Smooth muscle cell (in vitro differentiated cells): ENCODE results near the gene CHCHD6. TPM values are rescaled to one million over a fixed set of nuclear protein-coding genes. Genes with fewer than 3 reads are reported as not detected.

Experiments used
- DNase-seq: peaks from one replicate; lab custom pipeline; 2025; ENCODE audit not compliant: unreplicated experiment; lab: John Stamatoyannopoulos, UW
- H2AFZ ChIP-seq: fragments of 200-600 bp; sonication (generic); 2 replicates; pipeline ENCODE4 v1.6.0; 2016; ENCODE audit warnings: antibody characterized with exemption, low read depth, mild to moderate bottlenecking
- H3F3A ChIP-seq: fragments of 200-600 bp; sonication (generic); 2 replicates; pipeline ENCODE4 v1.6.0; 2017; ENCODE audit warnings: antibody characterized with exemption, low read depth
- H3K27ac ChIP-seq: fragments of 200-600 bp; sonication (generic); 2 replicates; pipeline ENCODE4 v1.5.1; 2016; ENCODE audit warnings: low read depth, mild to moderate bottlenecking
- H3K27me3 ChIP-seq: fragments of 200-600 bp; sonication (generic); 2 replicates; pipeline ENCODE4 v1.6.1; 2016; ENCODE audit warnings: low read depth, mild to moderate bottlenecking
- H3K36me3 ChIP-seq: fragments of 200-600 bp; sonication (generic); 2 replicates; pipeline ENCODE4 v1.5.1; 2016; ENCODE audit warnings: low read depth
- H3K4me1 ChIP-seq: fragments of 200-600 bp; sonication (generic); 2 replicates; pipeline ENCODE4 v1.5.1; 2016; ENCODE audit warnings: low read depth
- H3K4me2 ChIP-seq: fragments of 200-600 bp; sonication (generic); 2 replicates; pipeline ENCODE4 v1.6.0; 2016; ENCODE audit warnings: mild to moderate bottlenecking
- H3K4me3 ChIP-seq: fragments of 200-600 bp; sonication (generic); 2 replicates; pipeline ENCODE4 v1.5.1; 2016; ENCODE audit warnings: mild to moderate bottlenecking
- H3K79me2 ChIP-seq: fragments of 200-600 bp; sonication (generic); 2 replicates; pipeline ENCODE4 v1.6.0; 2016; ENCODE audit warnings: low read depth, mild to moderate bottlenecking
- H3K9ac ChIP-seq: fragments of 200-600 bp; sonication (generic); 2 replicates; pipeline ENCODE4 v1.6.0; 2016; ENCODE audit warnings: low read depth
- H3K9me3 ChIP-seq: fragments of 200-600 bp; sonication (generic); replicated peaks from 2 replicates; pipeline ENCODE4 v1.5.1; 2016; ENCODE audit warnings: low read depth
- H4K20me1 ChIP-seq: fragments of 200-600 bp; sonication (generic); 2 replicates; pipeline ENCODE4 v1.6.0; 2016; ENCODE audit warnings: low read depth
- WGBS: methylation state at CpG from one replicate; pipeline ENCODE4 v1.1.7; 2016; ENCODE audit warnings: low lambda C conversion rate; 5-methylcytosine and 5-hydroxymethylcytosine counted together
- polyA plus RNA-seq: library from polyadenylated mRNA; unstranded; fragments of >200 nt; fragmentation: Nextera tagmentation; extraction: Ambion mirVana; gene quantifications from 2 replicates; pipeline ENCODE4 v1.2.1, GENCODE V29; 2016
- total RNA-seq: library from RNA; depleted of rRNA; stranded (reverse); fragments of >200 nt; gene quantifications from 2 replicates; pipeline ENCODE4 v1.2.3, GENCODE V29; 2014
- TF ChIP-seq, protein P1 (sequence below): fragments of 200-600 bp; sonication (generic); IDR thresholded peaks from 2 replicates; pipeline ENCODE4 v1.5.1; 2017; ENCODE audit warnings: borderline replicate concordance, mild to moderate bottlenecking, antibody characterized with exemption; ENCODE audit not compliant: insufficient read depth, poor library complexity, severe bottlenecking

Gene CHCHD6, protein sequence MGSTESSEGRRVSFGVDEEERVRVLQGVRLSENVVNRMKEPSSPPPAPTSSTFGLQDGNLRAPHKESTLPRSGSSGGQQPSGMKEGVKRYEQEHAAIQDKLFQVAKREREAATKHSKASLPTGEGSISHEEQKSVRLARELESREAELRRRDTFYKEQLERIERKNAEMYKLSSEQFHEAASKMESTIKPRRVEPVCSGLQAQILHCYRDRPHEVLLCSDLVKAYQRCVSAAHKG
- 6.7 and 8.9 TPM in 2 replicates for total RNA-seq
- polyA plus RNA-seq: 24.3 and 27.2 TPM in 2 replicates

DNA sequence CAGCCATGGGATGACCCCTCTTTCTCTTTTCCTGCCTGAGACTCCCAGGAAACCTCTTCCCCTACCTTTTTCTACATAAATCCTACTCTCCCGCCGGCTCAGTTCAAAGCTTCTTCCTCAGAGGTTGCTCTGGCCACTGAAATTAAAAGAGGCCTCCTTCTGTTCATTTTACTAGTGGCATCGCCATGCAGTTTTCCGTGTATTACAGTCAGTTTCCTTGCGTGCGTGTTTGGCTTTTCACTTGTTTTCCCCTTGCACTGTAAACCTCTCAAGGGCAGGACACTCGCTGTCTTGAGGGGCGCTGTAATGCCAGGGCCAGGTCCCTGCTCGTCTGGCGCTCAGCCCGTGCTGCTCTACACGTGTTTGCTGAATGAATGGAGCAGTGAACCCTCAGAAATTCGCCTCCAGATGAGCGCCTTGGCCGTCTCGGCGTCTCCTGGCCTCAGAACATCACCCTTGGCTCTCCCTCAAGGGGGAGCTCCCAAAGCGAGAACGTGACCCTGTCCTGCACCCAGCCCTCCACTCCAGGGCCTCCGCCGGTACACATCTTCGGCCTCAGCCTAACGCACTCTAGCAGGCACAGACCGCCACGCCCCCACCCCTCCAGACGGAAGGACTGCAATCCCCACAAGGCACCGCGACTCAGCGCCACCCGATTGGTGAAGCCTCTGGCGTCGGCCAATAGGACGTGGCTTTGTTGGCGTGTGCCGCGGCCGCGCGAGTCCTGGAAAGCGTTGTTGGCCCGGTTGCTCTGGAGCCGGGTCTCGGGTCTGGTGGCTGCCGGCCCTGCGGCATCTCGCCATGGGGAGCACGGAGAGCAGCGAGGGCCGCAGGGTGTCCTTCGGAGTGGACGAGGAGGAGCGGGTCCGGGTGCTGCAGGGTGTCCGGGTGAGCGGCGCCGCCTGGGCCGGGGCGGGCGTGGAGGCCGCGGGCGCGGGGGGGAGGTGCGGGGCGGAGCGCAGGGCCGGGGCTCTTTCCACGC is at the start of gene CHCHD6:
TSS of gene CHCHD6 (plus strand) at position 729 of the 982 bp plus-strand sequence. CDS start at position 802, 73 bp downstream.
- WGBS: 5% methylated on average over 66 of the region's 69 CpGs
- H3K9ac ChIP-seq: no peak within 1 kb of the TSS

DNA sequence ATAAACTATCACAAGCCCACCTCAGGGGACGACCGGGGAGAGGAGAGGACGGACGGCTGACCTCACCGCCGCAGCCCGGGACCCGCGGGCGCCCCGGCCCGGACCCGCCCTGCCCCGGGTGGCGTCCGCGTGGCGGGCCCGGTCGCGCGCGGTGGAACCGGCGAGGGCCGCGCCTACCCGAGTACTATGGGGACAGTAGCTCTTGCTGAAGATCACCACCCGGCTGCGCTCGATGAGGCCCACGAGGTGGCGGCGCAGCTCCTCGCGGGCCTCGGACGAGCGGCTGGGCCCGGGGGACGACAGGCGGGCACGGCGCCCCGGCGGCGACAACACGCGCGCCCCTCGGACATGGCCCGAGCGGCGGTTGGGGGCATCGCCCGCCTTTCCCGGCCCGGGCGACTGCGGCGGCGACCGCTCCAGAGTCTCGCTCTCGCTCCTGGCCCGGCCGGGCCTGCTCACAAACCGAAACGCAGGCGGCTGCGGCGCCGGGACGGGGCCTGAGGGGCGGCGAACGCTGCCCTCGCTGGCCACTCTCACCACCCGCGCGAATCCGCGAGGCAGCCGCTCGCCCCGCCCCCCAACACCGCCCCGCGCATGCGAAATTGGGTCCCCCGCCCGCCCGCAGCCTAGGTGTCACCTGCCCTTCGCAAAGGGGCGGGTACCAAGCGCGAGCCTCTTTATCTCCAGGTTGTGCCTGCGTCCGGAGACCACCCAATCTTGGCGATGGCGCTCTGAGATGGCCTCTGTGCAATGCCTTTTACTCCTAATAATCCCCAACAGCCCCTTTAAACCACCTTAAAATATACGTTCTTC is 49.3 kb upstream of the CHCHD6 start, which contains the start of gene TXNRD3:
TSS of gene TXNRD3 (minus strand) at position 554 of the 813 bp plus-strand sequence.
- peaks cover 3% of the 10 kb centered on the region for H3K27me3 ChIP-seq
- H3K9me3 ChIP-seq: no peaks in the 10 kb centered on the region
- no peaks in the 10 kb centered on the region for H3K36me3 ChIP-seq
- 3% methylated on average over 85 of the region's 102 CpGs for WGBS
- H3F3A ChIP-seq: no peaks in the 10 kb centered on the region
- peaks cover 9% of the 10 kb centered on the region for H3K79me2 ChIP-seq
- TF ChIP-seq, protein P1, sequence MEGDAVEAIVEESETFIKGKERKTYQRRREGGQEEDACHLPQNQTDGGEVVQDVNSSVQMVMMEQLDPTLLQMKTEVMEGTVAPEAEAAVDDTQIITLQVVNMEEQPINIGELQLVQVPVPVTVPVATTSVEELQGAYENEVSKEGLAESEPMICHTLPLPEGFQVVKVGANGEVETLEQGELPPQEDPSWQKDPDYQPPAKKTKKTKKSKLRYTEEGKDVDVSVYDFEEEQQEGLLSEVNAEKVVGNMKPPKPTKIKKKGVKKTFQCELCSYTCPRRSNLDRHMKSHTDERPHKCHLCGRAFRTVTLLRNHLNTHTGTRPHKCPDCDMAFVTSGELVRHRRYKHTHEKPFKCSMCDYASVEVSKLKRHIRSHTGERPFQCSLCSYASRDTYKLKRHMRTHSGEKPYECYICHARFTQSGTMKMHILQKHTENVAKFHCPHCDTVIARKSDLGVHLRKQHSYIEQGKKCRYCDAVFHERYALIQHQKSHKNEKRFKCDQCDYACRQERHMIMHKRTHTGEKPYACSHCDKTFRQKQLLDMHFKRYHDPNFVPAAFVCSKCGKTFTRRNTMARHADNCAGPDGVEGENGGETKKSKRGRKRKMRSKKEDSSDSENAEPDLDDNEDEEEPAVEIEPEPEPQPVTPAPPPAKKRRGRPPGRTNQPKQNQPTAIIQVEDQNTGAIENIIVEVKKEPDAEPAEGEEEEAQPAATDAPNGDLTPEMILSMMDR: no peak
- H3K9ac ChIP-seq: peak within 1 kb of the TSS; percentile 62
- peak within 1 kb of the TSS; percentile 92 for H2AFZ ChIP-seq
- peak; percentile 50 for DNase-seq
- peak within 1 kb of the TSS; percentile 87 for H3K4me3 ChIP-seq
- H4K20me1 ChIP-seq: no peaks in the 10 kb centered on the region
- peaks cover 12% of the 10 kb centered on the region for H3K4me1 ChIP-seq
- H3K4me2 ChIP-seq: peak within 1 kb of the TSS; percentile 86
- H3K27ac ChIP-seq: no peak within 1 kb of the TSS

More for the DNA sequence above, at the start of gene CHCHD6:
- Histone ChIP-seq H3K4me3 (peak within 1 kb of the TSS; percentile 83), H3K9me3 (no peaks in the 10 kb centered on the region), H3K27me3 (no peaks in the 10 kb centered on the region), H3K4me2 (peak within 1 kb of the TSS; percentile 95), H3K79me2 (peaks cover 3% of the 10 kb centered on the region), H3K36me3 (no peaks in the 10 kb centered on the region), H3K4me1 (peaks cover 10% of the 10 kb centered on the region), H3K27ac (no peak within 1 kb of the TSS), H4K20me1 (no peaks in the 10 kb centered on the region), H2AFZ (peak within 1 kb of the TSS; percentile 86), H3F3A (no peaks in the 10 kb centered on the region)
- TF ChIP-seq, protein P1: no peak
- DNase-seq: peak; percentile 87

DNA sequence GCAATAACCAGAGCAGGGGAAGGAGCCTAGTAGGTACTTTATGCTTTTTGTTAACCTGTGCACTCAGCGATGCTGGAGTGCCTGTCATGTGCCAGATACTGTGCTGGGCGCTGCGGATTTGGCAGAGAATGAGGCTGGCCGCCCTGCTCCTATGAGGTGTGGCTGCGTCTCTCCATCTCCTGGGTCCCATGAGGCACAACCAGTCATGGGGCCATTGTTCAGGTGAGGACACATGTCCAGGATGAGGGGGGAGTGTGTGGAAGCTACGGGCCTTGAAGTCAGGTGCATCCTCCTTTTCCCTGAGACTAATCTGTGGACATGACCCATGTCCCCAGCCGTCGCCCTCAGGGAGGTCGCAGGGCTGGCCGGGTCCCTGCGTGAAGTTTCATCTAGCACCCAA is 48.2 kb upstream of the CHCHD6 start:
- peaks cover 9% of the 10 kb centered on the region for H3K27me3 ChIP-seq
- H3K4me1 ChIP-seq: peaks cover 12% of the 10 kb centered on the region
- 95% methylated on average over 11 of the region's 11 CpGs for WGBS
- H4K20me1 ChIP-seq: no peaks in the 10 kb centered on the region
- H3K9me3 ChIP-seq: no peaks in the 10 kb centered on the region
- no peak overlapping the region for H3K9ac ChIP-seq
- H3K36me3 ChIP-seq: no peaks in the 10 kb centered on the region
- peaks cover 9% of the 10 kb centered on the region for H3K79me2 ChIP-seq
- no peak overlapping the region for H3K4me2 ChIP-seq
- no peak overlapping the region for H2AFZ ChIP-seq
- DNase-seq: no peak
- H3K4me3 ChIP-seq: no peak overlapping the region
- no peak overlapping the region for H3K27ac ChIP-seq
- H3F3A ChIP-seq: no peaks in the 10 kb centered on the region
- TF ChIP-seq, protein P1: no peak
